Activated T-helper 1 cell treated with anti-CD3 and anti-CD28 coated beads, Interleukin-12 subunit alpha, Interleukin-12 subunit beta, Interleukin-2, Interleukin-4 antibody, amounts not matched to agents 30 ng/mL and 10 ng/mL and 1 ng/mL, durations not matched to agents 14 hours and 24 hours and 36 hours (primary cell): ENCODE results near the gene PCSK6. TPM values are rescaled to one million over a fixed set of nuclear protein-coding genes. Genes with fewer than 3 reads are reported as not detected.

ENCODE experiments used
- DNase-seq: peaks from one replicate; pipeline ENCODE4 v3.0.0; 2021; ENCODE audit warnings: low spot score
- H3K27ac Mint-ChIP-seq: one replicate; pipeline ENCODE4 v1.8.0; 2021; ENCODE audit warnings: mild to moderate bottlenecking, mixed read lengths
- H3K27me3 Mint-ChIP-seq: one replicate; pipeline ENCODE4 v1.8.0; 2022; ENCODE audit warnings: mild to moderate bottlenecking, moderate library complexity, mixed read lengths; ENCODE audit not compliant: insufficient read depth
- H3K36me3 Mint-ChIP-seq: one replicate; pipeline ENCODE4 v1.8.0; 2021; ENCODE audit warnings: low read depth, mixed read lengths
- H3K4me1 Mint-ChIP-seq: one replicate; pipeline ENCODE4 v1.8.0; 2021; ENCODE audit warnings: low read depth, mixed read lengths
- H3K4me3 Mint-ChIP-seq: one replicate; pipeline ENCODE4 v1.8.0; 2021; ENCODE audit warnings: mild to moderate bottlenecking, moderate library complexity, mixed read lengths
- H3K9me3 Mint-ChIP-seq: one replicate; pipeline ENCODE4 v1.8.0; 2021; ENCODE audit warnings: mixed read lengths
- intact Hi-C: fragments of 100-400 bp; cut with micrococcal nuclease; formaldehyde crosslinking; loops from one replicate; pipeline ENCODE4 v1.15.1; 2024
- total RNA-seq: library from RNA; stranded (reverse); gene quantifications from 2 replicates; pipeline ENCODE4 v1.2.3, GENCODE V29; 2022

PCSK6 gene
- total RNA-seq, 1 donor from 2014 or later: 3.0 TPM

GRCh38 chr15:101437618-101438481 is 51.7 kb downstream of the PCSK6 start:
- Mint-ChIP-seq H3K4me1 (no peaks in the 10 kb centered on the region), H3K9me3 (no peaks in the 10 kb centered on the region), H3K4me3 (no peak overlapping the region), H3K27me3 (peaks cover 6% of the 10 kb centered on the region), H3K27ac (no peak overlapping the region), H3K36me3 (no peaks in the 10 kb centered on the region)
- intact Hi-C loops: no loop called here
- no peak for DNase-seq

GRCh38 chr15:101437209-101437608 is 52.3 kb downstream of the PCSK6 start:
- H3K27me3 Mint-ChIP-seq: peaks cover 6% of the 10 kb centered on the region
- DNase-seq: no peak
- H3K9me3 Mint-ChIP-seq: no peaks in the 10 kb centered on the region
- intact Hi-C loops: no loop called here
- H3K36me3 Mint-ChIP-seq: no peaks in the 10 kb centered on the region
- H3K27ac Mint-ChIP-seq: no peak overlapping the region
- no peaks in the 10 kb centered on the region for H3K4me1 Mint-ChIP-seq
- no peak overlapping the region for H3K4me3 Mint-ChIP-seq

GRCh38 chr15:101436526-101436925 is 53.0 kb downstream of the PCSK6 start:
- no peak overlapping the region for H3K4me3 Mint-ChIP-seq
- H3K27me3 Mint-ChIP-seq: peaks cover 6% of the 10 kb centered on the region
- no peaks in the 10 kb centered on the region for H3K36me3 Mint-ChIP-seq
- no peak overlapping the region for H3K27ac Mint-ChIP-seq
- no peak for DNase-seq
- H3K9me3 Mint-ChIP-seq: no peaks in the 10 kb centered on the region
- intact Hi-C loops: no loop called here
- H3K4me1 Mint-ChIP-seq: no peaks in the 10 kb centered on the region

GRCh38 chr15:101435761-101436160 is 53.7 kb downstream of the PCSK6 start:
- H3K27ac Mint-ChIP-seq: no peak overlapping the region
- intact Hi-C loops: no loop called here
- DNase-seq: no peak
- no peak overlapping the region for H3K4me3 Mint-ChIP-seq
- no peaks in the 10 kb centered on the region for H3K4me1 Mint-ChIP-seq
- peaks cover 6% of the 10 kb centered on the region for H3K27me3 Mint-ChIP-seq
- H3K9me3 Mint-ChIP-seq: no peaks in the 10 kb centered on the region
- H3K36me3 Mint-ChIP-seq: no peaks in the 10 kb centered on the region

GRCh38 chr15:101434032-101434920 is 55.2 kb downstream of the PCSK6 start:
- no peak for DNase-seq
- intact Hi-C loops: no loop called here
- Mint-ChIP-seq H3K36me3 (no peaks in the 10 kb centered on the region), H3K4me3 (no peak overlapping the region), H3K9me3 (no peaks in the 10 kb centered on the region), H3K4me1 (no peaks in the 10 kb centered on the region), H3K27ac (no peak overlapping the region), H3K27me3 (peaks cover 6% of the 10 kb centered on the region)

- Mint-ChIP-seq H3K36me3 (no peaks in the 10 kb centered on the region), H3K27me3 (peaks cover 6% of the 10 kb centered on the region), H3K9me3 (no peaks in the 10 kb centered on the region), H3K4me3 (no peak overlapping the region), H3K4me1 (no peaks in the 10 kb centered on the region), H3K27ac (no peak overlapping the region)
- DNase-seq: no peak
- intact Hi-C loops: no loop called here
Observed at GRCh38 chr15:101433396-101433795, 56.1 kb downstream of the PCSK6 start.

- Mint-ChIP-seq H3K4me1 (no peaks in the 10 kb centered on the region), H3K4me3 (no peak overlapping the region), H3K36me3 (no peaks in the 10 kb centered on the region), H3K9me3 (no peaks in the 10 kb centered on the region), H3K27me3 (peaks cover 4% of the 10 kb centered on the region), H3K27ac (no peak overlapping the region)
- no peak for DNase-seq
- intact Hi-C loops: no loop called here
Observed at GRCh38 chr15:101432982-101433381, 56.5 kb downstream of the PCSK6 start.

GRCh38 chr15:101431748-101432147 is 57.8 kb downstream of the PCSK6 start:
- Mint-ChIP-seq H3K9me3 (no peaks in the 10 kb centered on the region), H3K27me3 (peaks cover 1% of the 10 kb centered on the region), H3K27ac (no peak overlapping the region), H3K4me1 (no peaks in the 10 kb centered on the region), H3K4me3 (no peak overlapping the region), H3K36me3 (no peaks in the 10 kb centered on the region)
- DNase-seq: no peak
- intact Hi-C loops: no loop called here

GRCh38 chr15:101431301-101431700 is 58.2 kb downstream of the PCSK6 start:
- Mint-ChIP-seq H3K27me3 (peaks cover 1% of the 10 kb centered on the region), H3K4me1 (no peaks in the 10 kb centered on the region), H3K4me3 (no peak overlapping the region), H3K36me3 (no peaks in the 10 kb centered on the region), H3K9me3 (no peaks in the 10 kb centered on the region), H3K27ac (no peak overlapping the region)
- no peak for DNase-seq
- intact Hi-C loops: no loop called here

- H3K9me3 Mint-ChIP-seq: no peaks in the 10 kb centered on the region
- H3K27me3 Mint-ChIP-seq: peaks cover 1% of the 10 kb centered on the region
- DNase-seq: no peak
- no peaks in the 10 kb centered on the region for H3K4me1 Mint-ChIP-seq
- intact Hi-C loops: no loop called here
- H3K27ac Mint-ChIP-seq: no peak overlapping the region
- no peaks in the 10 kb centered on the region for H3K36me3 Mint-ChIP-seq
- no peak overlapping the region for H3K4me3 Mint-ChIP-seq
Observed at GRCh38 chr15:101429646-101430045, 59.9 kb downstream of the PCSK6 start.

- no peaks in the 10 kb centered on the region for H3K9me3 Mint-ChIP-seq
- H3K36me3 Mint-ChIP-seq: no peaks in the 10 kb centered on the region
- DNase-seq: no peak
- H3K27ac Mint-ChIP-seq: no peak overlapping the region
- intact Hi-C loops: no loop called here
- H3K4me1 Mint-ChIP-seq: no peaks in the 10 kb centered on the region
- no peak overlapping the region for H3K4me3 Mint-ChIP-seq
- H3K27me3 Mint-ChIP-seq: peaks cover 1% of the 10 kb centered on the region
Observed at GRCh38 chr15:101429191-101429590, 60.3 kb downstream of the PCSK6 start.

GRCh38 chr15:101428758-101429157 is 60.7 kb downstream of the PCSK6 start:
- Mint-ChIP-seq H3K27ac (no peak overlapping the region), H3K36me3 (no peaks in the 10 kb centered on the region), H3K9me3 (no peaks in the 10 kb centered on the region), H3K4me1 (no peaks in the 10 kb centered on the region), H3K4me3 (no peak overlapping the region), H3K27me3 (peaks cover 1% of the 10 kb centered on the region)
- DNase-seq: no peak
- intact Hi-C loops: no loop called here
